CD4-positive, alpha-beta memory T cell (primary cell): Measurements from ENCODE around the gene SEMA4D. TPM values are rescaled to one million over a fixed set of nuclear protein-coding genes. Genes with fewer than 3 reads are reported as not detected.

ENCODE experiments used
- CTCF ChIA-PET: fragments of 350-600 bp; sonication (Branson Sonifier 250); formaldehyde crosslinking; loops from one replicate; lab custom pipeline; 2021; ENCODE audit warnings: inconsistent platforms; ENCODE audit not compliant: partially characterized antibody; lab: Charles Lee
- POLR2A ChIA-PET: fragments of 350-600 bp; sonication (Branson Sonifier 250); formaldehyde crosslinking; loops from one replicate; lab custom pipeline; 2021; ENCODE audit not compliant: partially characterized antibody; lab: Charles Lee
- DNase-seq, 5 donors: peaks; one replicate each; pipeline versions ENCODE4 v3.0.0 to v3.0.0-alpha.2; 2020 to 2022; ENCODE audit warnings: mixed read lengths in 1 of 5
- H3K27ac ChIP-seq: one replicate; pipeline ENCODE4 v1.7.0; 2013; ENCODE audit warnings: low read depth, low read length
- H3K27me3 ChIP-seq: 2 replicates; pipeline ENCODE4 v1.7.0; 2013; ENCODE audit warnings: mild to moderate bottlenecking, low read length, moderate library complexity; ENCODE audit not compliant: insufficient read depth
- H3K36me3 ChIP-seq: 2 replicates; pipeline ENCODE4 v1.7.0; 2013; ENCODE audit warnings: mild to moderate bottlenecking, low read length, moderate library complexity; ENCODE audit not compliant: insufficient read depth
- H3K4me1 ChIP-seq: 2 replicates; pipeline ENCODE4 v1.7.0; 2013; ENCODE audit warnings: mild to moderate bottlenecking, low read length, moderate library complexity; ENCODE audit not compliant: insufficient read depth
- H3K4me3 ChIP-seq, 2 donors: one replicate each; pipeline ENCODE4 v1.7.0; 2013; ENCODE audit warnings: low read length in 2 of 2, mild to moderate bottlenecking in 1 of 2
- H3K9me3 ChIP-seq, 2 donors: one replicate each; pipeline ENCODE4 v1.7.0; 2013; ENCODE audit warnings: low read length in 2 of 2, control low read depth in 1 of 2; ENCODE audit not compliant: control insufficient read depth in 1 of 2
- H3K27ac Mint-ChIP-seq, 7 donors: one replicate each; pipeline ENCODE4 v1.8.0; 2020 to 2021; ENCODE audit warnings: mixed read lengths in 7 of 7, mild to moderate bottlenecking in 6 of 7, inconsistent platforms in 3 of 7, moderate library complexity in 3 of 7
- H3K27me3 Mint-ChIP-seq, 2 donors: one replicate each; pipeline ENCODE4 v1.8.0; 2020 to 2021; ENCODE audit warnings: mixed read lengths in 2 of 2
- H3K36me3 Mint-ChIP-seq, 2 donors: one replicate each; pipeline ENCODE4 v1.8.0; 2020 to 2021; ENCODE audit warnings: mixed read lengths in 2 of 2, inconsistent platforms in 1 of 2, mild to moderate bottlenecking in 1 of 2
- H3K4me1 Mint-ChIP-seq, 4 donors: one replicate each; pipeline ENCODE4 v1.8.0; 2020 to 2021; ENCODE audit warnings: mixed read lengths in 4 of 4, mild to moderate bottlenecking in 1 of 4
- H3K4me3 Mint-ChIP-seq, 8 donors: one replicate each; pipeline ENCODE4 v1.8.0; 2020 to 2021; ENCODE audit warnings: mixed read lengths in 8 of 8, mild to moderate bottlenecking in 7 of 8, moderate library complexity in 6 of 8, inconsistent platforms in 3 of 8
- H3K9me3 Mint-ChIP-seq, 8 donors: one replicate each; pipeline ENCODE4 v1.8.0; 2020 to 2021; ENCODE audit warnings: mixed read lengths in 8 of 8, mild to moderate bottlenecking in 5 of 8, inconsistent platforms in 3 of 8, moderate library complexity in 1 of 8
- intact Hi-C: fragments of 100-400 bp; cut with micrococcal nuclease; formaldehyde crosslinking; loops from one replicate; pipeline ENCODE4 v1.15.1; 2023
- polyA plus RNA-seq, 2 donors: library from polyadenylated mRNA; unstranded; fragments of 300-500 nt; fragmentation: Illumina TruSeq; gene quantifications; one replicate each; pipeline ENCODE4 v1.2.3, GENCODE V29; 2021
- total RNA-seq, 2 experiments: library from RNA; stranded (reverse); gene quantifications; one replicate each; pipeline ENCODE4 v1.2.3, GENCODE V29; 2021

SEMA4D gene
- total and polyA plus RNA-seq, 4 experiments from 2014 or later: 49.5 to 410 (median 280) TPM

GRCh38 chr9:89430995-89431394, 66.9 kb downstream of the SEMA4D start:
- H3K9me3 ChIP-seq: no peaks in the 10 kb centered on the region

GRCh38 chr9:89428901-89429890, 68.7 kb downstream of the SEMA4D start:
- DNase-seq: peak; percentile 66 to 86 (median 73)
- H3K4me3 Mint-ChIP-seq: peak overlapping the region in 5 of 8 donors; percentile 17 to 73 (median 53)
- no peaks in the 10 kb centered on the region for H3K27me3 ChIP-seq
- no peak overlapping the region for H3K4me3 ChIP-seq
- ChIA-PET POLR2A (interaction anchor here (0.6 to 3.7 kb wide), 23 partner anchors 9 to 130 kb away, joined by 3 to 20 read pairs (median 4); partner anchors contain the start of gene SECISBP2), CTCF (interaction anchor here (0.8 to 13.8 kb wide), 42 partner anchors 8 to 127 kb away, joined by 3 to 166 read pairs (median 6); no protein-coding TSS in a partner anchor)
- H3K4me1 Mint-ChIP-seq: peaks cover 62 to 100% (median 85%) of the 10 kb centered on the region in 4 donors
- peak overlapping the region; percentile 50 to 97 (median 86) for H3K27ac Mint-ChIP-seq
- no peaks in the 10 kb centered on the region for H3K9me3 ChIP-seq
- peak overlapping the region; percentile 4 for H3K27ac ChIP-seq
- peaks cover 0 to 6% (median 0%) of the 10 kb centered on the region in 8 donors for H3K9me3 Mint-ChIP-seq
- H3K36me3 Mint-ChIP-seq: peaks cover under 1 to 51% of the 10 kb centered on the region in 2 donors
- H3K27me3 Mint-ChIP-seq: no peaks in the 10 kb centered on the region
- intact Hi-C loops: loop anchor here (1.0 to 5.0 kb wide), 2 partner anchors 63 to 120 kb away; no protein-coding TSS in a partner anchor
- H3K36me3 ChIP-seq: peaks cover 28% of the 10 kb centered on the region
- peaks cover 100% of the 10 kb centered on the region for H3K4me1 ChIP-seq

More at GRCh38 chr9:89430995-89431394, 66.9 kb downstream of the SEMA4D start:
- Histone ChIP-seq H3K36me3 (peaks cover 28% of the 10 kb centered on the region), H3K27ac (no peak overlapping the region), H3K4me3 (no peak overlapping the region), H3K4me1 (peaks cover 100% of the 10 kb centered on the region), H3K27me3 (no peaks in the 10 kb centered on the region)
- Mint-ChIP-seq H3K36me3 (peaks cover 5 to 50% of the 10 kb centered on the region in 2 donors), H3K27me3 (no peaks in the 10 kb centered on the region), H3K4me3 (peak overlapping the region in 1 of 8 donors; percentile 40), H3K9me3 (peaks cover 0 to 6% (median 0%) of the 10 kb centered on the region in 8 donors), H3K4me1 (peaks cover 63 to 100% (median 84%) of the 10 kb centered on the region in 4 donors), H3K27ac (peak overlapping the region; percentile 25 to 90 (median 75))
- CTCF ChIA-PET: interaction anchor here (0.7 to 13.8 kb wide), 6 partner anchors 11 to 119 kb away, joined by 3 to 166 read pairs (median 4); no protein-coding TSS in a partner anchor
- intact Hi-C loops: no loop called here
- DNase-seq: no peak
- POLR2A ChIA-PET: interaction anchor here (1.0 to 2.5 kb wide), 8 partner anchors 12 to 313 kb away, joined by 3 to 10 read pairs (median 4); no protein-coding TSS in a partner anchor

- peaks cover 100% of the 10 kb centered on the region for H3K4me1 ChIP-seq
- H3K36me3 ChIP-seq: peaks cover 19% of the 10 kb centered on the region
- CTCF ChIA-PET: interaction anchor here (0.8 to 13.8 kb wide), 24 partner anchors 10 to 128 kb away, joined by 3 to 166 read pairs (median 6); no protein-coding TSS in a partner anchor
- Mint-ChIP-seq H3K9me3 (peaks cover 0 to 6% (median 0%) of the 10 kb centered on the region in 8 donors), H3K27ac (peak overlapping the region; percentile 46 to 97 (median 85)), H3K27me3 (no peaks in the 10 kb centered on the region), H3K4me3 (peak overlapping the region in 6 of 8 donors; percentile 21 to 89 (median 50)), H3K4me1 (peaks cover 65 to 99% (median 88%) of the 10 kb centered on the region in 4 donors), H3K36me3 (peaks cover 0 to 48% of the 10 kb centered on the region in 2 donors)
- no peaks in the 10 kb centered on the region for H3K9me3 ChIP-seq
- no peaks in the 10 kb centered on the region for H3K27me3 ChIP-seq
- no peak for DNase-seq
- intact Hi-C loops: loop anchor here (5.0 kb wide), 1 partner anchor 64 kb away; no protein-coding TSS in a partner anchor
- no peak overlapping the region for H3K4me3 ChIP-seq
- POLR2A ChIA-PET: interaction anchor here (0.7 to 3.7 kb wide), 17 partner anchors 10 to 131 kb away, joined by 3 to 20 read pairs (median 8); partner anchors contain the start of gene SECISBP2
- H3K27ac ChIP-seq: peak overlapping the region; percentile 55
Measured at GRCh38 chr9:89428222-89428761, 69.6 kb downstream of the SEMA4D start.

GRCh38 chr9:89427621-89428221, 70.2 kb downstream of the SEMA4D start:
- Mint-ChIP-seq H3K27ac (peak overlapping the region; percentile 83 to 97 (median 87)), H3K4me3 (peak overlapping the region in 7 of 8 donors; percentile 21 to 89 (median 66)), H3K9me3 (peaks cover 0 to 6% (median 0%) of the 10 kb centered on the region in 8 donors), H3K4me1 (peaks cover 66 to 99% (median 88%) of the 10 kb centered on the region in 4 donors), H3K36me3 (peaks cover under 1 to 46% of the 10 kb centered on the region in 2 donors), H3K27me3 (no peaks in the 10 kb centered on the region)
- Histone ChIP-seq H3K4me3 (no peak overlapping the region), H3K36me3 (peaks cover 13% of the 10 kb centered on the region), H3K27ac (peak overlapping the region; percentile 55), H3K27me3 (no peaks in the 10 kb centered on the region), H3K9me3 (no peaks in the 10 kb centered on the region), H3K4me1 (peaks cover 100% of the 10 kb centered on the region)
- intact Hi-C loops: loop anchor here (5.0 kb wide), 1 partner anchor 65 kb away; no protein-coding TSS in a partner anchor
- POLR2A ChIA-PET: interaction anchor here (0.7 to 3.7 kb wide), 9 partner anchors 9 to 121 kb away, joined by 5 to 18 read pairs (median 8); no protein-coding TSS in a partner anchor
- peak in 1 of 5 donors; percentile 83 for DNase-seq
- CTCF ChIA-PET: interaction anchor here (0.8 to 13.8 kb wide), 9 partner anchors 12 to 128 kb away, joined by 3 to 166 read pairs (median 7); no protein-coding TSS in a partner anchor

GRCh38 chr9:89426384-89426961, 71.4 kb downstream of the SEMA4D start:
- peak in 1 of 5 donors; percentile 57 for DNase-seq
- peaks cover 0 to 6% (median 0%) of the 10 kb centered on the region in 8 donors for H3K9me3 Mint-ChIP-seq
- no peaks in the 10 kb centered on the region for H3K27me3 ChIP-seq
- no peaks in the 10 kb centered on the region for H3K9me3 ChIP-seq
- peaks cover 5 to 44% of the 10 kb centered on the region in 2 donors for H3K36me3 Mint-ChIP-seq
- peak overlapping the region; percentile 55 for H3K27ac ChIP-seq
- ChIA-PET POLR2A (interaction anchor here (0.7 to 3.7 kb wide), 11 partner anchors 8 to 123 kb away, joined by 3 to 18 read pairs (median 6); no protein-coding TSS in a partner anchor), CTCF (interaction anchor here (0.9 to 13.8 kb wide), 7 partner anchors 8 to 170 kb away, joined by 3 to 166 read pairs (median 3); no protein-coding TSS in a partner anchor)
- peak overlapping the region; percentile 4 to 11 for H3K4me3 ChIP-seq
- peak overlapping the region; percentile 34 to 89 (median 68) for H3K4me3 Mint-ChIP-seq
- H3K27me3 Mint-ChIP-seq: no peaks in the 10 kb centered on the region
- peaks cover 12% of the 10 kb centered on the region for H3K36me3 ChIP-seq
- peaks cover 65 to 98% (median 88%) of the 10 kb centered on the region in 4 donors for H3K4me1 Mint-ChIP-seq
- peaks cover 100% of the 10 kb centered on the region for H3K4me1 ChIP-seq
- H3K27ac Mint-ChIP-seq: peak overlapping the region; percentile 83 to 97 (median 96)
- intact Hi-C loops: loop anchor here (5.0 kb wide), 1 partner anchor 66 kb away; no protein-coding TSS in a partner anchor
